OCI-M1 (cell line): ENCODE data around the gene REEP3.
A peak's percentile ranks its signal among the peaks of the same experiment; 100 is the strongest.

Source experiments
- DNase-seq: peaks from one replicate; lab custom pipeline; 2025; lab: John Stamatoyannopoulos, UW

Gene REEP3

GRCh38 chr10:63506554-63506953, 14.6 kb upstream of the REEP3 start:
- DNase-seq, result no peak

- DNase-seq, result peak; percentile 76
Measured at GRCh38 chr10:63515002-63515763, 6.0 kb upstream of the REEP3 start.

GRCh38 chr10:63516207-63516606, 5.0 kb upstream of the REEP3 start:
- no peak for DNase-seq

- DNase-seq, result no peak
Measured at GRCh38 chr10:63518690-63519288, 2.4 kb upstream of the REEP3 start.

GRCh38 chr10:63521416-63522276, 445 bp downstream of the REEP3 start:
- DNase-seq, result peak; percentile 88

GRCh38 chr10:63522277-63522687, 1.1 kb downstream of the REEP3 start:
- peak; percentile 74 for DNase-seq

- no peak for DNase-seq
Measured at GRCh38 chr10:63522995-63523394, 1.8 kb downstream of the REEP3 start.

GRCh38 chr10:63525021-63525420, 3.8 kb downstream of the REEP3 start:
- no peak for DNase-seq

- no peak for DNase-seq
Measured at GRCh38 chr10:63527401-63527800, 6.2 kb downstream of the REEP3 start.

- no peak for DNase-seq
Measured at GRCh38 chr10:63528084-63528744, 7.0 kb downstream of the REEP3 start.

GRCh38 chr10:63530409-63530808, 9.2 kb downstream of the REEP3 start:
- DNase-seq, result no peak

GRCh38 chr10:63534723-63535122, 13.5 kb downstream of the REEP3 start:
- no peak for DNase-seq

- no peak for DNase-seq
Measured at GRCh38 chr10:63536698-63537097, 15.5 kb downstream of the REEP3 start.

- no peak for DNase-seq
Measured at GRCh38 chr10:63537536-63537935, 16.3 kb downstream of the REEP3 start.

GRCh38 chr10:63539377-63539776, 18.2 kb downstream of the REEP3 start:
- no peak for DNase-seq

GRCh38 chr10:63539994-63540393, 18.8 kb downstream of the REEP3 start:
- DNase-seq, result no peak

GRCh38 chr10:63542835-63543575, 21.8 kb downstream of the REEP3 start:
- DNase-seq, result no peak

- no peak for DNase-seq
Measured at GRCh38 chr10:63543576-63543962, 22.4 kb downstream of the REEP3 start.

GRCh38 chr10:63544418-63544817, 23.2 kb downstream of the REEP3 start:
- no peak for DNase-seq

- DNase-seq, result no peak
Measured at GRCh38 chr10:63547628-63548360, 26.6 kb downstream of the REEP3 start.

GRCh38 chr10:63548860-63549259, 27.7 kb downstream of the REEP3 start:
- DNase-seq, result no peak
